Panc1 (cell line): ENCODE results near the gene LIMCH1.

ENCODE experiments used
- POLR2AphosphoS5 ChIP-seq: IDR thresholded peaks from 2 replicates; pipeline ENCODE4 v1.6.1; 2012; ENCODE audit warnings: mild to moderate bottlenecking, low read depth, low read length, moderate library complexity
- REST ChIP-seq, 2 experiments: IDR thresholded peaks; 2 replicates each; pipeline ENCODE4 v1.6.1; 2011 to 2012; ENCODE audit warnings: low read depth in 2 of 2, control low read depth in 1 of 2, low read length in 1 of 2, mild to moderate bottlenecking in 1 of 2, moderate library complexity in 1 of 2; ENCODE audit not compliant: insufficient read depth in 1 of 2
- SIN3A ChIP-seq: IDR thresholded peaks from 2 replicates; pipeline ENCODE4 v1.6.1; 2012; ENCODE audit warnings: low read depth, mild to moderate bottlenecking, low read length, moderate library complexity, borderline replicate concordance; ENCODE audit not compliant: insufficient read depth
- TCF7L2 ChIP-seq: IDR thresholded peaks from 2 replicates; pipeline ENCODE4 v1.6.1; 2011; ENCODE audit warnings: mild to moderate bottlenecking, low read depth, low read length, inconsistent platforms
- TF ChIP-seq, protein P1 (sequence below): fragments of 450-650 bp; IDR thresholded peaks from 2 replicates; pipeline ENCODE4 v1.5.1; 2017; ENCODE audit warnings: mild to moderate bottlenecking

GRCh38 chr4:41542526-41543275, 4.7 kb downstream of the LIMCH1 start:
- TF ChIP-seq, protein P1, sequence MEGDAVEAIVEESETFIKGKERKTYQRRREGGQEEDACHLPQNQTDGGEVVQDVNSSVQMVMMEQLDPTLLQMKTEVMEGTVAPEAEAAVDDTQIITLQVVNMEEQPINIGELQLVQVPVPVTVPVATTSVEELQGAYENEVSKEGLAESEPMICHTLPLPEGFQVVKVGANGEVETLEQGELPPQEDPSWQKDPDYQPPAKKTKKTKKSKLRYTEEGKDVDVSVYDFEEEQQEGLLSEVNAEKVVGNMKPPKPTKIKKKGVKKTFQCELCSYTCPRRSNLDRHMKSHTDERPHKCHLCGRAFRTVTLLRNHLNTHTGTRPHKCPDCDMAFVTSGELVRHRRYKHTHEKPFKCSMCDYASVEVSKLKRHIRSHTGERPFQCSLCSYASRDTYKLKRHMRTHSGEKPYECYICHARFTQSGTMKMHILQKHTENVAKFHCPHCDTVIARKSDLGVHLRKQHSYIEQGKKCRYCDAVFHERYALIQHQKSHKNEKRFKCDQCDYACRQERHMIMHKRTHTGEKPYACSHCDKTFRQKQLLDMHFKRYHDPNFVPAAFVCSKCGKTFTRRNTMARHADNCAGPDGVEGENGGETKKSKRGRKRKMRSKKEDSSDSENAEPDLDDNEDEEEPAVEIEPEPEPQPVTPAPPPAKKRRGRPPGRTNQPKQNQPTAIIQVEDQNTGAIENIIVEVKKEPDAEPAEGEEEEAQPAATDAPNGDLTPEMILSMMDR: no peak
- no peak for TF ChIP-seq SIN3A
- no peak for TF ChIP-seq POLR2AphosphoS5
- TF ChIP-seq REST (IDR thresholded peaks at IDR 0.05; ENCODE audit: insufficient read depth in 1 of 2, low read depth in 2 of 2, low read length in 1 of 2): no peak
- no peak for TF ChIP-seq TCF7L2
